Stimulated activated naive B cell treated with anti-CD40 and anti-IgM and Interleukin-4, amounts not matched to agents 10 μg/mL and 1 μg/mL and 100 μg/mL, for 72 hours (primary cell): ENCODE results near the gene PSMA3.
A peak's percentile ranks its signal among the peaks of the same experiment; 100 is the strongest.

Experiments used
- ATAC-seq, 2 donors: fragments of 150-1000 bp; cut with Tn5 transposase; replicated peaks; 2 replicates each; pipeline ENCODE4 v1.10.0; 2021; ENCODE audit warnings: moderate library complexity in 1 of 2
- DNase-seq: peaks from one replicate; pipeline ENCODE4 v3.0.0; 2021
- H3K27ac Mint-ChIP-seq: one replicate; pipeline ENCODE4 v1.8.0; 2022; ENCODE audit warnings: mild to moderate bottlenecking, mixed read lengths
- H3K27me3 Mint-ChIP-seq, 2 donors: one replicate each; pipeline ENCODE4 v1.8.0; 2022; ENCODE audit warnings: mixed read lengths in 2 of 2
- H3K36me3 Mint-ChIP-seq, 2 donors: one replicate each; pipeline ENCODE4 v1.8.0; 2022; ENCODE audit warnings: mixed read lengths in 2 of 2, mild to moderate bottlenecking in 1 of 2
- H3K4me1 Mint-ChIP-seq, 2 donors: one replicate each; pipeline ENCODE4 v1.8.0; 2022; ENCODE audit warnings: mixed read lengths in 2 of 2, mild to moderate bottlenecking in 1 of 2
- H3K4me3 Mint-ChIP-seq, 2 donors: one replicate each; pipeline ENCODE4 v1.8.0; 2022; ENCODE audit warnings: mild to moderate bottlenecking in 2 of 2, mixed read lengths in 2 of 2, moderate library complexity in 1 of 2
- H3K9me3 Mint-ChIP-seq, 2 donors: one replicate each; pipeline ENCODE4 v1.8.0; 2022; ENCODE audit warnings: mixed read lengths in 2 of 2, mild to moderate bottlenecking in 1 of 2

Gene PSMA3

GRCh38 chr14:58244556-58245387, at the start of gene PSMA3:
Gene PSMA3 (plus strand): TSS chr14:58244843. CDS start chr14:58244921, 78 bp downstream.
- peaks cover 5 to 17% of the 10 kb centered on the region in 2 donors for H3K36me3 Mint-ChIP-seq
- peak within 1 kb of the TSS; percentile 96 to 97 for H3K4me3 Mint-ChIP-seq
- H3K27me3 Mint-ChIP-seq = no peaks in the 10 kb centered on the region
- peak; percentile 97 for DNase-seq
- H3K27ac Mint-ChIP-seq = peak within 1 kb of the TSS; percentile 99
- peaks cover 15 to 29% of the 10 kb centered on the region in 2 donors for H3K4me1 Mint-ChIP-seq
- no peaks in the 10 kb centered on the region for H3K9me3 Mint-ChIP-seq
- ATAC-seq = peak; percentile 93 to 95

GRCh38 chr14:58196198-58196597, 48.4 kb upstream of the PSMA3 start:
- no peak for DNase-seq
- no peak overlapping the region for H3K4me3 Mint-ChIP-seq
- H3K27me3 Mint-ChIP-seq = peaks cover 0 to 14% of the 10 kb centered on the region in 2 donors
- no peaks in the 10 kb centered on the region for H3K36me3 Mint-ChIP-seq
- H3K27ac Mint-ChIP-seq = no peak overlapping the region
- no peak for ATAC-seq
- H3K9me3 Mint-ChIP-seq = no peaks in the 10 kb centered on the region
- H3K4me1 Mint-ChIP-seq = peaks cover 8 to 12% of the 10 kb centered on the region in 2 donors

- Mint-ChIP-seq H3K4me1 (peaks cover 10 to 22% of the 10 kb centered on the region in 2 donors), H3K4me3 (no peak overlapping the region), H3K9me3 (no peaks in the 10 kb centered on the region), H3K27ac (no peak overlapping the region), H3K36me3 (no peaks in the 10 kb centered on the region), H3K27me3 (peaks cover 0 to 6% of the 10 kb centered on the region in 2 donors)
- ATAC-seq (no peak), DNase-seq (no peak)
These were observed 46.6 kb upstream of the PSMA3 start for GRCh38 chr14:58198086-58198485.

GRCh38 chr14:58199726-58200479, 44.7 kb upstream of the PSMA3 start, which contains the start of gene ACTR10:
Gene ACTR10 (plus strand): TSS chr14:58200149. CDS start chr14:58200218, 69 bp downstream.
- DNase-seq (peak; percentile 91), ATAC-seq (peak; percentile 94)
- Mint-ChIP-seq H3K36me3 (peaks cover 0 to 7% of the 10 kb centered on the region in 2 donors), H3K27me3 (no peaks in the 10 kb centered on the region), H3K4me3 (peak within 1 kb of the TSS; percentile 93 to 97), H3K4me1 (peaks cover 10 to 22% of the 10 kb centered on the region in 2 donors), H3K27ac (peak within 1 kb of the TSS; percentile 97), H3K9me3 (no peaks in the 10 kb centered on the region)

- ATAC-seq (peak; percentile 18), DNase-seq (no peak)
- Mint-ChIP-seq H3K27me3 (no peaks in the 10 kb centered on the region), H3K36me3 (peaks cover 0 to 8% of the 10 kb centered on the region in 2 donors), H3K9me3 (no peaks in the 10 kb centered on the region), H3K27ac (peak overlapping the region; percentile 97), H3K4me1 (peaks cover 10 to 22% of the 10 kb centered on the region in 2 donors), H3K4me3 (peak overlapping the region; percentile 93 to 97)
These were observed 44.2 kb upstream of the PSMA3 start for GRCh38 chr14:58200480-58200841.

GRCh38 chr14:58200846-58201245, 43.8 kb upstream of the PSMA3 start:
- H3K36me3 Mint-ChIP-seq = peaks cover 0 to 8% of the 10 kb centered on the region in 2 donors

GRCh38 chr14:58213176-58213575, 31.5 kb upstream of the PSMA3 start:
- ATAC-seq (no peak), DNase-seq (no peak)
- Mint-ChIP-seq H3K36me3 (peaks cover 17 to 32% of the 10 kb centered on the region in 2 donors), H3K4me3 (no peak overlapping the region), H3K27me3 (no peaks in the 10 kb centered on the region), H3K4me1 (peaks cover 0 to 4% of the 10 kb centered on the region in 2 donors), H3K9me3 (no peaks in the 10 kb centered on the region), H3K27ac (no peak overlapping the region)

More at GRCh38 chr14:58200846-58201245, 43.8 kb upstream of the PSMA3 start:
- Mint-ChIP-seq H3K4me3 (peak overlapping the region; percentile 93 to 97), H3K27ac (peak overlapping the region; percentile 97), H3K9me3 (no peaks in the 10 kb centered on the region), H3K27me3 (no peaks in the 10 kb centered on the region), H3K4me1 (peaks cover 10 to 22% of the 10 kb centered on the region in 2 donors)
- ATAC-seq (no peak), DNase-seq (no peak)

- Mint-ChIP-seq H3K4me1 (peaks cover 0 to 4% of the 10 kb centered on the region in 2 donors), H3K36me3 (peaks cover 16 to 33% of the 10 kb centered on the region in 2 donors), H3K9me3 (no peaks in the 10 kb centered on the region), H3K4me3 (no peak overlapping the region), H3K27me3 (no peaks in the 10 kb centered on the region), H3K27ac (no peak overlapping the region)
- ATAC-seq (no peak), DNase-seq (no peak)
These were observed 29.3 kb upstream of the PSMA3 start for GRCh38 chr14:58215191-58215914.

GRCh38 chr14:58216544-58216943, 28.1 kb upstream of the PSMA3 start:
- no peak for DNase-seq
- Mint-ChIP-seq H3K27me3 (no peaks in the 10 kb centered on the region), H3K27ac (no peak overlapping the region), H3K9me3 (no peaks in the 10 kb centered on the region), H3K4me1 (peaks cover 0 to 4% of the 10 kb centered on the region in 2 donors), H3K36me3 (peaks cover 20 to 31% of the 10 kb centered on the region in 2 donors), H3K4me3 (no peak overlapping the region)
- ATAC-seq = no peak

GRCh38 chr14:58227096-58227819, 17.4 kb upstream of the PSMA3 start:
- H3K27ac Mint-ChIP-seq = no peak overlapping the region
- H3K9me3 Mint-ChIP-seq = no peaks in the 10 kb centered on the region
- DNase-seq = no peak
- no peaks in the 10 kb centered on the region for H3K27me3 Mint-ChIP-seq
- no peaks in the 10 kb centered on the region for H3K4me1 Mint-ChIP-seq
- no peak overlapping the region for H3K4me3 Mint-ChIP-seq
- peaks cover 21 to 24% of the 10 kb centered on the region in 2 donors for H3K36me3 Mint-ChIP-seq
- no peak for ATAC-seq

- no peak overlapping the region for H3K27ac Mint-ChIP-seq
- no peak for DNase-seq
These were observed 6.1 kb upstream of the PSMA3 start for GRCh38 chr14:58238252-58239243.

GRCh38 chr14:58239244-58240195, 5.1 kb upstream of the PSMA3 start:
- peak; percentile 34 to 35 for ATAC-seq
- H3K36me3 Mint-ChIP-seq = peaks cover 5 to 8% of the 10 kb centered on the region in 2 donors
- H3K4me3 Mint-ChIP-seq = no peak overlapping the region
- no peak overlapping the region for H3K27ac Mint-ChIP-seq
- peaks cover 6% of the 10 kb centered on the region in 2 donors for H3K4me1 Mint-ChIP-seq
- peak; percentile 60 for DNase-seq
- H3K27me3 Mint-ChIP-seq = no peaks in the 10 kb centered on the region
- no peaks in the 10 kb centered on the region for H3K9me3 Mint-ChIP-seq

More at GRCh38 chr14:58238252-58239243, 6.1 kb upstream of the PSMA3 start:
- ATAC-seq = peak in 1 of 2 donors; percentile 30
- peaks cover 1 to 2% of the 10 kb centered on the region in 2 donors for H3K4me1 Mint-ChIP-seq
- H3K9me3 Mint-ChIP-seq = no peaks in the 10 kb centered on the region
- no peak overlapping the region for H3K4me3 Mint-ChIP-seq
- no peaks in the 10 kb centered on the region for H3K27me3 Mint-ChIP-seq
- peaks cover 5 to 8% of the 10 kb centered on the region in 2 donors for H3K36me3 Mint-ChIP-seq
